GM10266 (cell line): Measurements from ENCODE around the gene NID1.

ENCODE experiments used
- DNase-seq: peaks from one replicate; pipeline ENCODE4 v3.0.0; 2012; ENCODE audit errors: extremely low spot score
- TF ChIP-seq, protein P1 (sequence below): IDR thresholded peaks from 2 replicates; pipeline ENCODE4 v1.5.1; 2012; ENCODE audit warnings: mild to moderate bottlenecking, low read depth; ENCODE audit not compliant: control insufficient read depth, insufficient read depth; ENCODE audit errors: missing control alignments

The NID1 gene

DNA sequence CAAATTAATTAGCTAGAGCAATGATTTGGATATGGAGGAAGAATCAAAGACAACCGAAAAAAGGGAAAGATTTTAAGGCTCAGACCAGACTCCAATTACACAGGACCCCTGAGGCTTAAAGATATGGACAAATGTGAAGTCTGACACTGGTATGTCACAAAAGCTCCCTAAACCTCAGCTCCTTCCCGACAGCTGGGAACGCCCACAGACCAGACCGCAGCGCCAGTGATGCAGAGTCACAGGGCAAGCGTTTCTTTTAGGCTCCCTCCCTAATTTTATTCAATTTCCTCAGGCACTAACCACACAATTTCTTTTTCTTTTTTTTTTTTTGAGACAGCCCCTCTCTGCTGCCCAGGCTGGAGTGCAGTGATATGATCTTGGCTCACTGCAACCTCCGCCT lies 40.2 kb downstream of the NID1 start:
- TF ChIP-seq, protein P1, sequence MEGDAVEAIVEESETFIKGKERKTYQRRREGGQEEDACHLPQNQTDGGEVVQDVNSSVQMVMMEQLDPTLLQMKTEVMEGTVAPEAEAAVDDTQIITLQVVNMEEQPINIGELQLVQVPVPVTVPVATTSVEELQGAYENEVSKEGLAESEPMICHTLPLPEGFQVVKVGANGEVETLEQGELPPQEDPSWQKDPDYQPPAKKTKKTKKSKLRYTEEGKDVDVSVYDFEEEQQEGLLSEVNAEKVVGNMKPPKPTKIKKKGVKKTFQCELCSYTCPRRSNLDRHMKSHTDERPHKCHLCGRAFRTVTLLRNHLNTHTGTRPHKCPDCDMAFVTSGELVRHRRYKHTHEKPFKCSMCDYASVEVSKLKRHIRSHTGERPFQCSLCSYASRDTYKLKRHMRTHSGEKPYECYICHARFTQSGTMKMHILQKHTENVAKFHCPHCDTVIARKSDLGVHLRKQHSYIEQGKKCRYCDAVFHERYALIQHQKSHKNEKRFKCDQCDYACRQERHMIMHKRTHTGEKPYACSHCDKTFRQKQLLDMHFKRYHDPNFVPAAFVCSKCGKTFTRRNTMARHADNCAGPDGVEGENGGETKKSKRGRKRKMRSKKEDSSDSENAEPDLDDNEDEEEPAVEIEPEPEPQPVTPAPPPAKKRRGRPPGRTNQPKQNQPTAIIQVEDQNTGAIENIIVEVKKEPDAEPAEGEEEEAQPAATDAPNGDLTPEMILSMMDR = no peak
- DNase-seq = no peak

DNA sequence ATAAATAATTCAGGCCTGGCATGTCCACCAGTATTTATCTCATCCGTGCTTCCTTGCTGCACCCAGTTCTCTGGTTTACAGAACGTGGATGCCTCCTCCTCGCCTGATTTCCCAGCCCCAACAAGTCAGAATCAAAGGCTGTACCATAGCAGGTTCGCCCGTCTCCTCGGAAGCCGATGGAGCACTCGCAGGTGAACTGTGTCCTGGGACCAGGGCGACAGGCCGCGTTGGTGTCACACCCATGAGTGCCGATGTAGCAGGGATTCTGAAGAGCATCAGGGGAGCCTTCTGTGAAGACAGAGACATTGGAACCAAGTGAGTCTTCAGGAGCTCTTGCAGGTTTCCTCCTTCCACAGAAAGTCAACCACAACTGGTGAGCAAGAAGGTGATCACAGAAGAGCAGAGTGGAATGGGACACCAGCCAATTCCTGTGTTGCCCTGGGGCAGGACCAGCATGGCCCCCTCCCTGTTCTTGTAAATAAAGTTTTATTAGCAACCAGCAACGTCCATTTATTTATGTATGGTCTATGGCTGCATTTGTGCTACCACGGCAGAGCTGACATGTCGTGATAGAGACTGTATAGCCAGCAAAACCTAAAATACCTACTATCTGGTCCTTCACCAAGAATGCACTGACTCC lies 40.8 kb downstream of the NID1 start:
- DNase-seq = no peak
- TF ChIP-seq, protein P1 = no peak

DNA sequence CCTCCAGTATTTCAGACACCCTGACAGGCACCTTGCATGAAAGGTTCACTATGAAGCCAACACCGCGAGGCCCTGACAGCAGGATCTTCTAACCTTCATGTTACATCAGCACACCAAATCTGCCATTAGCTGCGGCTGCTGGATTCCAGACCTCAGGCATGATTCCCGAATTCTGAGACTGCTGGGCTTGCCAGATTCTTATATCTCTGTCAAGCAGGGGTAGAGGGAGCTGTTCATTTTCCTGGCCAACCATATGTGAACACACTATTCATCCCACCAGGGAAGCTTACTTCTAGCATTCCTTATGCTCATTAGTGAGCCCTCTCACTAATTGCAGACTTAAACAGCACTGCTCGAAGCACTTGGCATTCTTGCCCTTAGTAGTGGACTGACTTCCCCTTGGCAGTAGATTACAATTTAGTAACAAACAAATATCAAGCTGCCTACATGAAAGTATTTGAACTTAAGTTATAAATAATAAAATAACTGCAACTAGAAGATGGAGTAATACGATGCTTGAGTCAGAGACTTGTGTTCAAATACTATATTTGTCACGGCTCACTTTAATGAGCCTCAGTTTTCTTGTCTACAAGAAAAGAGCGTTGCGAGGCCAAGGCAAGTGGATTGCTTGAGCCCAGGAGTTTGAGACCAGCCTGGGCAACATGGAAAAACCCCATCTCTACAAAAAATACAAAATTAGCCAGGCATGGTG lies 43.3 kb downstream of the NID1 start:
- TF ChIP-seq, protein P1 = no peak
- no peak for DNase-seq

DNA sequence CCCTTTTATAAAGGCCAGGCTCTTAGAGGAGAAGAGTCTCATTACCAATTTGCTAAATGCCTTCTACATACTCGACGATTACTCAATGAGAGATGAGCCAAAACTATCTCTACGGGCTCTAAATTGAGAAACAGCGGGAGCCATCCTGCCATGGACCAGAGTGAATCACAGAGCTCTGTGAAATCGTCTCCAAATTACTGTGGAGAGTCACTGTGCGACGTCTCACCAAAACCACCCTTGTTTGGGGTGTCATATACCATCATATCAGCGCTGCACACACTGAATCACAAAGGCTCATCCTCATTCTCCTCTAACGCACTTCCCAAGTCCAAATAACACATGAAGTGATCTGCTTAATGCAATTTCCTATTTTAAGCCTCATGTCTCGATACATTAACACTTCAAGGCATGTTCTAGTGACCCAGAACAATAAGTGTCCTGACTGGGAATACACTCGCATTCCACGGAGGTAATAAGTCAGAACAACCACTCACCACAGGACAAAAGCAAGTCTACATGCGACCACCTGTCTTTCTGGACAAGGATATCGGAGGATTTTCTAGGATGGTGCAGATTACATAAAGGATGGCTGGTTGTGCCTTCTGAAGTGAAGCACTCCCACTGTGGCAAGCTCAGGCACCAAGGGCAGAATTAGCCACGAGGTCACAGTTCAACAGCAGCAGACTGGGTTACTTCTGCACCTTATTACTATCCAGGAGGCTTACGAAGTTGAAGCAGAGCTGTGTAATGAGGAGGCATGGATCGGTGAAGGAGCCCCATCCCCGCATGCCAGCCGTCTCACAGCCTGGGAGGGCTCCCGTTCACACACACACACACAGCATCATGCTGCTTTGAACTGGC lies 44.3 kb downstream of the NID1 start:
- TF ChIP-seq, protein P1 = no peak
- no peak for DNase-seq

DNA sequence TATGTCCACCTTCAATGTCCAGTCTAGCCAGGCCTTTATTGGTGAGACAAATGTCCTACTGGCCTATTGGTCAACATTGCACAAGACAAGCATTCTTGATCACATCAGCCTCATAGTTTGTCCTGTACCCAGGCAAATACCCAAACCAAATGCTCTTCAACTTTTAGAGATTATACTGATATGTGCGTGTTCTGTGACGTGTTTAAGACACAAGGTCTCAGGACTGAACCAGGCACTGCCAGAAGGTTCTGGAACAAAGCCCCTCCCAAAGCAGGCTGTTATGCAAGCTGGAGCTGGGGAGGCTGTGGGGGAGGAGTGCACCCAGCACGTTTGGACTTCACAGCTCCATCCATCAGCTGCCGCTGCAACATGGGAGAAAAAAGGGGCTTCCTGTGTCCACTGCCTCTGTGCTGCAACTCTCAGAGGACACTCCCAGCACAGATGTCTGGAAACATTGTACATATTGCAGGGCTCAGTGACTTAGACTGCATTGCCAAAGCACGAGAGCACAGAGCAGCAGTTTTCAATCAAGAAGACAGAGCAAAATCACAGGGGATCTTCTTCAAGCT lies 45.9 kb downstream of the NID1 start:
- DNase-seq = no peak
- TF ChIP-seq, protein P1 = no peak

DNA sequence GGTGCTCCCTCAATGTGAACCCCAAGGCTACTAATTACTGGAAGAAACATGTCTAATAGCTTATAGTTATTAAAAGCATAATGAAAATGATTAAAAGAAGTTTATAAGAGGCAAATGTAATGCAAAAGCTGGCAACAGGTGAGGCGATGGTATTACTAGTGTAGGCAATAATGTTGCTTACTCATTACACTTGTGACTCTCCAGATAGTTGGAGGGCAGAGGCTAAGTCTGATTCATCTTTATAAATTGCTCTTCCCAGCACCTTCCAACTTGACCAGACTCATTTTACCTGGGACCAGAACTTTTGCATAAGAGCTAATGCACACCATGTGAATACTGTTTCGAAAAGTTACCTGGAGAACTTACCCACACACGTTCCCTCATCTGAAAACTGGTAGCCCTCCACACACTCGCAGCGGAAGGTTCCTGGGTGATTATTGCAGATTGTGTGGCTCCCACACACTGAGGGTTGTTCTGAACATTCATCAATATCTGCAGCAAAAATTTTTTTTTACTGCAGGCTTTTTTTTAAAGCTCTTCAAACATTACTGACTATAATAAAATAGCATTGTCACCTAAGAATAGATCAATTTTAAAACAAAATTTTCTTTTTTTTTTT lies 48.0 kb downstream of the NID1 start:
- DNase-seq = no peak
- TF ChIP-seq, protein P1 = no peak
